ENCODE results near the gene RETREG3. TPM values are rescaled to one million over a fixed set of nuclear protein-coding genes. Genes with fewer than 3 reads are reported as not detected.

Gene RETREG3
- total RNA-seq, 1 experiment from 2014 or later, result 38.5 TPM

GRCh38 chr17:42584880-42585279 lies 24.3 kb downstream of the RETREG3 start:
- intact Hi-C loops (cut with micrococcal nuclease), result no loop called here
- ChIA-PET POLR2A (no interaction called here), CTCF (no interaction called here), RAD21 (ENCODE audit: low non-redundant PET in 1 of 2, low total read pairs in 2 of 2, uncharacterized antibody in 2 of 2, unreplicated experiment in 2 of 2) (no interaction called here)
- H3K4me1 ChIP-seq (ENCODE audit: control insufficient read depth in 1 of 2, insufficient read depth in 2 of 2, low read length in 2 of 2), result no peaks in the 10 kb centered on the region
- H3K9ac ChIP-seq (ENCODE audit: low read length), result no peak overlapping the region
- BruUV-seq (replicated peaks), result no TSS peak
- H3K36me3 ChIP-seq (ENCODE audit: control insufficient read depth in 1 of 2, insufficient read depth in 2 of 2, low read length in 2 of 2), result peaks cover 23 to 34% of the 10 kb centered on the region in 2 experiments; a peak in 3 of 4 replicates
- H3K9me2 ChIP-seq (ENCODE audit: insufficient read depth), result no peaks in the 10 kb centered on the region
- no peak for TF ChIP-seq ZFX (IDR thresholded peaks at IDR 0.05)
- no peak for TF ChIP-seq CTCF (IDR thresholded peaks at IDR 0.05 in 2 of 3, conservative IDR thresholded peaks at IDR 0.05 in 1 of 3; ENCODE audit: borderline replicate concordance in 1 of 3, insufficient read depth in 1 of 3, low read depth in 2 of 3, low read length in 2 of 3)
- no peak for TF ChIP-seq REST (IDR thresholded peaks at IDR 0.05; ENCODE audit: low read depth)
- H3K79me2 ChIP-seq (ENCODE audit: insufficient read depth, low read length), result no peaks in the 10 kb centered on the region
- H2AFZ ChIP-seq (ENCODE audit: low read depth, low read length, poor library complexity, severe bottlenecking), result no peak overlapping the region
- H3K27ac ChIP-seq (ENCODE audit: low read depth, low read length), result no peak overlapping the region
- no peak overlapping the region for H3K4me3 ChIP-seq (replicated peaks in 1 of 2; ENCODE audit: low read depth in 1 of 2, low read length in 2 of 2)
- H3K9me3 ChIP-seq (ENCODE audit: control insufficient read depth in 1 of 2, insufficient read depth in 1 of 2, low read depth in 1 of 2, low read length in 2 of 2), result no peaks in the 10 kb centered on the region
- H3K27me3 ChIP-seq (ENCODE audit: insufficient read depth, low read length), result no peaks in the 10 kb centered on the region
- DNase-seq (ENCODE audit: low read depth, low spot score) (no peak), ATAC-seq (no peak)
- H4K20me1 ChIP-seq (ENCODE audit: insufficient read depth), result no peaks in the 10 kb centered on the region
- H3K4me2 ChIP-seq (ENCODE audit: low read length), result no peak overlapping the region
